ENCODE results near the gene PIGQ. TPM values are rescaled to one million over a fixed set of nuclear protein-coding genes. Genes with fewer than 3 reads are reported as not detected.

Gene PIGQ
- total and polyA plus RNA-seq, 11 donors = 16.4 to 39.5 (median 22.0) TPM

DNA sequence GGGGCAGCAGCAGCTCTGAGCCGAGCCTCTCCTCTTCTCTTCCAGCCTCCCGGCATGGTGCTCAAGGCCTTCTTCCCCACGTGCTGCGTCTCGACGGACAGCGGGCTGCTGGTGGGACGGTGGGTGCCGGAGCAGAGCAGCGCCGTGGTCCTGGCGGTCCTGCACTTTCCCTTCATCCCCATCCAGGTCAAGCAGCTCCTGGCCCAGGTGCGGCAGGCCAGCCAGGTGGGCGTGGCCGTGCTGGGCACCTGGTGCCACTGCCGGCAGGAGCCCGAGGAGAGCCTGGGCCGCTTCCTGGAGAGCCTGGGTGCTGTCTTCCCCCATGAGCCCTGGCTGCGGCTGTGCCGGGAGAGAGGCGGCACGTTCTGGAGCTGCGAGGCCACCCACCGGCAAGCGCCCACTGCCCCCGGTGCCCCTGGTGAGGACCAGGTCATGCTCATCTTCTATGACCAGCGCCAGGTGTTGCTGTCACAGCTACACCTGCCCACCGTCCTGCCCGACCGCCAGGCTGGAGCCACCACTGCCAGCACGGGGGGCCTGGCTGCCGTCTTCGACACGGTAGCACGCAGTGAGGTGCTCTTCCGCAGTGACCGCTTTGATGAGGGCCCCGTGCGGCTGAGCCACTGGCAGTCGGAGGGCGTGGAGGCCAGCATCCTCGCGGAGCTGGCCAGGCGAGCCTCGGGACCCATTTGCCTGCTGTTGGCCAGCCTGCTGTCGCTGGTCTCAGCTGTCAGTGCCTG lies 4.4 kb downstream of the PIGQ start:
- intact Hi-C loops (cut with DNase I) = no loop called here
- H3K4me3 ChIP-seq = no peak overlapping the region
- H3K36me3 ChIP-seq = peaks cover 0 to 23% (median 17%) of the 10 kb centered on the region in 9 donors
- H3K9me3 ChIP-seq = no peaks in the 10 kb centered on the region
- WGBS, 4 donors = 93 to 95% (median 95%) methylated on average over 26 to 46 of the region's 46 CpGs
- H3K27me3 ChIP-seq = no peaks in the 10 kb centered on the region
- no peak for TF ChIP-seq POLR2A (IDR thresholded peaks at IDR 0.05)
- TF ChIP-seq, protein P1, sequence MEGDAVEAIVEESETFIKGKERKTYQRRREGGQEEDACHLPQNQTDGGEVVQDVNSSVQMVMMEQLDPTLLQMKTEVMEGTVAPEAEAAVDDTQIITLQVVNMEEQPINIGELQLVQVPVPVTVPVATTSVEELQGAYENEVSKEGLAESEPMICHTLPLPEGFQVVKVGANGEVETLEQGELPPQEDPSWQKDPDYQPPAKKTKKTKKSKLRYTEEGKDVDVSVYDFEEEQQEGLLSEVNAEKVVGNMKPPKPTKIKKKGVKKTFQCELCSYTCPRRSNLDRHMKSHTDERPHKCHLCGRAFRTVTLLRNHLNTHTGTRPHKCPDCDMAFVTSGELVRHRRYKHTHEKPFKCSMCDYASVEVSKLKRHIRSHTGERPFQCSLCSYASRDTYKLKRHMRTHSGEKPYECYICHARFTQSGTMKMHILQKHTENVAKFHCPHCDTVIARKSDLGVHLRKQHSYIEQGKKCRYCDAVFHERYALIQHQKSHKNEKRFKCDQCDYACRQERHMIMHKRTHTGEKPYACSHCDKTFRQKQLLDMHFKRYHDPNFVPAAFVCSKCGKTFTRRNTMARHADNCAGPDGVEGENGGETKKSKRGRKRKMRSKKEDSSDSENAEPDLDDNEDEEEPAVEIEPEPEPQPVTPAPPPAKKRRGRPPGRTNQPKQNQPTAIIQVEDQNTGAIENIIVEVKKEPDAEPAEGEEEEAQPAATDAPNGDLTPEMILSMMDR (IDR thresholded peaks at IDR 0.05) = no peak
- H3K27ac ChIP-seq = no peak overlapping the region
- ATAC-seq = no peak
- no peak for DNase-seq
- H3K4me1 ChIP-seq = peaks cover 0 to 15% (median 8%) of the 10 kb centered on the region in 12 donors

DNA sequence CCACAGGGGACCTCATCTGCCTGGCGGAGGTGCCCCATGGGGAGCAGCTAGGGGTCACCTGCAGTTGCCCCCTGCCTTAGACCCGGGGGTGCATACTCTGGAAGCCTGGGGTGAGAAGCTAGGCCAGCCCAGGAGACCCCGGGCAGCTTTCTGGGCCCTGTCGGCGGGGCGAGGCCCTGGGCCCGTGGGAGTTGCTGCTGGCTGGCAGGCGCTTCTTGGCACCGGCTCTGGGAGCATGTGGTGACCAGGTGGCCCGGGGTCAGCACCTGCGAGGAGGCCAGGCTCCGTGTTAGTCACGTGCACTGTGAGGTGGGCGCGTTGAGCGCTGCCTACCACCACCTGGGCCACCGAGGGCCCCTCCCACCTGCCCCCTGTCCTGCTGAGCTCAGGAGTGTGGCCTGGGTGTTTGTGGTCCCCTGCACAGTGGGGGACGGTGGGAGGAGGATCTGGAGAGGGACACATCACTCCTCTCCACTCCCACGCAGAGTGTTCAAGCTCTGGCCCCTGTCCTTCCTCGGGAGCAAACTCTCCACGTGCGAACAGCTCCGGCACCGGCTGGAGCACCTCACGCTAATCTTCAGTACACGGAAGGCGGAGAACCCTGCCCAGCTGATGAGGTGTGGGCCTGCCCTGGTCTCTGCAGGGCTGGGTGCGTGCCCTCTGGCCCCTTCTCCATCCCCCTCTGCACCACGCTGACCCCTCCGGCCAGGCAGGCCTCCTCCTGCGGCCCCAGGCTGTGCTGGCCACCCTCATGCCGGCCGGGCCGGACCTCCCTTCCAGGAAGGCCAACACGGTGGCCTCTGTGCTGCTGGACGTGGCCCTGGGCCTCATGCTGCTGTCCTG lies 5.8 kb downstream of the PIGQ start:
- Histone ChIP-seq H3K36me3 (peaks cover 0 to 25% (median 17%) of the 10 kb centered on the region in 9 donors), H3K9me3 (no peaks in the 10 kb centered on the region), H3K27ac (no peak overlapping the region), H3K4me3 (no peak overlapping the region), H3K27me3 (no peaks in the 10 kb centered on the region), H3K4me1 (peaks cover 0 to 11% (median 3%) of the 10 kb centered on the region in 12 donors)
- TF ChIP-seq, protein P1 (IDR thresholded peaks at IDR 0.05) = no peak
- WGBS, 4 donors = 88 to 94% (median 92%) methylated on average over 23 to 36 of the region's 36 CpGs
- DNase-seq (peak in 1 of 5 donors; percentile 62), ATAC-seq (no peak)
- intact Hi-C loops (cut with DNase I) = loop anchor here in 2 of 10 donors (5.0 kb wide), 2 partner anchors 52 to 87 kb away; no protein-coding TSS in a partner anchor

DNA sequence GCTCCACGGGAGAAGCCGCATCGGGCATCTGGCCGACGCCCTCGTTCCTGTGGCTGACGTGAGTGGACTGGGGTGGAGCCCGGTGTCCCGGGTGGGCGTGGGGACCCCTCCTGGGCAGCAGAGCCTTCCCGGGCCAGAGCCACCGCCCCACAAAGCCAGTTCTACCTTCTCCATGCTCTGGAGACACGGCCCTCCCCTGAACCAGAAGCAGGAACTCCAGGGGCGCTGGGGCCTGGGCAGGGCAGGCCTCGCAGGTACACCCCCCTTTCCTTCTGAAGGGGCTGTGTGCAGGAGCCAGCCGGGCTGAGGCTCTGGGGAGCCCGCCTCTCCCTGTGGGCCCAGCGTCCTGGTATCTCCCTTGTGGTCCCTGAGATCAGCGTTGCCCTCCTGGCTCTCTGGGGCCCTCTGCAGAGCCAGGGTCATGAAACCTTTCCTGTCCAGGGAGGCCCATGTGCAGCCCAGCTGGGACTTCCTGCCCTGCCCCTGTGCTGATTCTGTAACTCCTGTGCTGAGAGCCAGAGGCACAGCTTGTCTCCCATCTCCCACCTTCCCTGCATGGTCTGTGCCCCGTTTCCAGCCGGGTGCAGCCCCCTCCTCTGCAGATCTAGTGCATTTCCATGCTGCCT lies 6.5 kb downstream of the PIGQ start:
- Histone ChIP-seq H3K9me3 (no peaks in the 10 kb centered on the region), H3K36me3 (peaks cover 0 to 31% (median 17%) of the 10 kb centered on the region in 9 donors), H3K4me3 (no peak overlapping the region), H3K4me1 (peaks cover 0 to 9% (median 0%) of the 10 kb centered on the region in 12 donors), H3K27ac (no peak overlapping the region), H3K27me3 (no peaks in the 10 kb centered on the region)
- DNase-seq = no peak
- no peak for ATAC-seq
- intact Hi-C loops (cut with DNase I) = loop anchor here in 2 of 10 donors (5.0 kb wide), 2 partner anchors 51 to 86 kb away; no protein-coding TSS in a partner anchor
- WGBS, 4 donors = 70 to 85% (median 81%) methylated on average over 6 to 21 of the region's 21 CpGs
- no peak for TF ChIP-seq POLR2A (IDR thresholded peaks at IDR 0.05)
- TF ChIP-seq, protein P1 (IDR thresholded peaks at IDR 0.05) = no peak

All from heart left ventricle (tissue), 16 donors.